Measurements from ENCODE around the gene RAB40C.

- TF ChIP-seq POLR2AphosphoS5 (IDR thresholded peaks at IDR 0.05; ENCODE audit: low read depth, low read length) = no peak
- TF ChIP-seq REST (IDR thresholded peaks at IDR 0.05; ENCODE audit: insufficient read depth in 1 of 2, low read depth in 2 of 2, low read length in 2 of 2) = no peak
- TF ChIP-seq TAF1 (IDR thresholded peaks at IDR 0.05; ENCODE audit: borderline replicate concordance, insufficient read depth, low read length) = no peak
- no peak for TF ChIP-seq SIN3A (IDR thresholded peaks at IDR 0.05; ENCODE audit: borderline replicate concordance, insufficient read depth, low read length)
Observed at GRCh38 chr16:576197-576822, 13.6 kb upstream of the RAB40C start.
